IPS DF 19.7 (cell line): ENCODE measurements around the gene HIVEP3.

Source experiments
- DNase-seq: peaks from one replicate; pipeline ENCODE4 v3.0.0-alpha.2; 2013; ENCODE audit warnings: low read depth, low spot score

HIVEP3 gene

GRCh38 chr1:41668054-41668660 lies 250.6 kb downstream of the HIVEP3 start:
- no peak for DNase-seq

GRCh38 chr1:41666981-41667631 lies 251.6 kb downstream of the HIVEP3 start:
- DNase-seq, result no peak

GRCh38 chr1:41665962-41666917 lies 252.5 kb downstream of the HIVEP3 start:
- no peak for DNase-seq

GRCh38 chr1:41664861-41665640 lies 253.7 kb downstream of the HIVEP3 start:
- no peak for DNase-seq

GRCh38 chr1:41663671-41664400 lies 254.9 kb downstream of the HIVEP3 start:
- DNase-seq, result no peak

GRCh38 chr1:41662765-41663437 lies 255.8 kb downstream of the HIVEP3 start:
- no peak for DNase-seq

- no peak for DNase-seq
These were observed 256.5 kb downstream of the HIVEP3 start for GRCh38 chr1:41662061-41662764.

GRCh38 chr1:41661428-41662060 lies 257.2 kb downstream of the HIVEP3 start:
- DNase-seq, result no peak

GRCh38 chr1:41660570-41661427 lies 257.9 kb downstream of the HIVEP3 start:
- DNase-seq, result no peak

- no peak for DNase-seq
These were observed 258.8 kb downstream of the HIVEP3 start for GRCh38 chr1:41659903-41660302.

GRCh38 chr1:41659159-41659495 lies 259.6 kb downstream of the HIVEP3 start:
- no peak for DNase-seq

GRCh38 chr1:41658431-41659158 lies 260.1 kb downstream of the HIVEP3 start:
- DNase-seq, result no peak

- no peak for DNase-seq
These were observed 260.9 kb downstream of the HIVEP3 start for GRCh38 chr1:41657679-41658295.

GRCh38 chr1:41656825-41657500 lies 261.8 kb downstream of the HIVEP3 start:
- no peak for DNase-seq

- no peak for DNase-seq
These were observed 262.7 kb downstream of the HIVEP3 start for GRCh38 chr1:41656068-41656467.

- no peak for DNase-seq
These were observed 263.1 kb downstream of the HIVEP3 start for GRCh38 chr1:41655632-41656031.

GRCh38 chr1:41653574-41653973 lies 265.1 kb downstream of the HIVEP3 start:
- no peak for DNase-seq
